Measurements from ENCODE around the gene ABHD11. TPM values are rescaled to one million over a fixed set of nuclear protein-coding genes. Genes with fewer than 3 reads are reported as not detected.

ABHD11 gene
- total RNA-seq, 1 donor from 2014 or later: 33.9 TPM

- peaks cover 4% of the 10 kb centered on the region for H3K36me3 Mint-ChIP-seq
- no peaks in the 10 kb centered on the region for H3K9me3 Mint-ChIP-seq
- peaks cover 3% of the 10 kb centered on the region for H3K4me1 Mint-ChIP-seq
- no peak overlapping the region for H3K4me3 Mint-ChIP-seq
- H3K27ac Mint-ChIP-seq: no peak overlapping the region
- TF ChIP-seq CTCF (IDR thresholded peaks at IDR 0.05; ENCODE audit: unreplicated experiment): no peak
- no peaks in the 10 kb centered on the region for H3K27me3 Mint-ChIP-seq (ENCODE audit: low read depth)
- DNase-seq (ENCODE audit: low spot score in 2 of 2, unreplicated experiment in 2 of 2): no peak
Observed at GRCh38 chr7:73708961-73709549, 29.5 kb downstream of the ABHD11 start.

- Mint-ChIP-seq H3K27me3 (ENCODE audit: low read depth) (no peaks in the 10 kb centered on the region), H3K9me3 (no peaks in the 10 kb centered on the region), H3K36me3 (peaks cover 4% of the 10 kb centered on the region), H3K27ac (no peak overlapping the region), H3K4me1 (peaks cover 3% of the 10 kb centered on the region), H3K4me3 (no peak overlapping the region)
- DNase-seq (ENCODE audit: low spot score in 2 of 2, unreplicated experiment in 2 of 2): no peak
- no peak for TF ChIP-seq CTCF (IDR thresholded peaks at IDR 0.05; ENCODE audit: unreplicated experiment)
Observed at GRCh38 chr7:73707045-73707631, 31.5 kb downstream of the ABHD11 start.

- H3K9me3 Mint-ChIP-seq: no peaks in the 10 kb centered on the region
Observed at GRCh38 chr7:73706126-73707044, 32.2 kb downstream of the ABHD11 start.

GRCh38 chr7:73705551-73705920 is 33.1 kb downstream of the ABHD11 start:
- no peak for TF ChIP-seq CTCF (IDR thresholded peaks at IDR 0.05; ENCODE audit: unreplicated experiment)
- no peaks in the 10 kb centered on the region for H3K4me1 Mint-ChIP-seq
- no peak overlapping the region for H3K27ac Mint-ChIP-seq
- peaks cover 11% of the 10 kb centered on the region for H3K36me3 Mint-ChIP-seq
- H3K9me3 Mint-ChIP-seq: no peaks in the 10 kb centered on the region
- H3K4me3 Mint-ChIP-seq: no peak overlapping the region
- no peak for DNase-seq (ENCODE audit: low spot score in 2 of 2, unreplicated experiment in 2 of 2)
- no peaks in the 10 kb centered on the region for H3K27me3 Mint-ChIP-seq (ENCODE audit: low read depth)

More at GRCh38 chr7:73706126-73707044, 32.2 kb downstream of the ABHD11 start:
- no peak for TF ChIP-seq CTCF (IDR thresholded peaks at IDR 0.05; ENCODE audit: unreplicated experiment)
- H3K4me1 Mint-ChIP-seq: no peaks in the 10 kb centered on the region
- H3K4me3 Mint-ChIP-seq: no peak overlapping the region
- H3K27me3 Mint-ChIP-seq (ENCODE audit: low read depth): no peaks in the 10 kb centered on the region
- no peak for DNase-seq (ENCODE audit: low spot score in 2 of 2, unreplicated experiment in 2 of 2)
- peaks cover 11% of the 10 kb centered on the region for H3K36me3 Mint-ChIP-seq
- no peak overlapping the region for H3K27ac Mint-ChIP-seq

GRCh38 chr7:73704640-73705550 is 33.7 kb downstream of the ABHD11 start:
- H3K4me3 Mint-ChIP-seq: no peak overlapping the region
- no peak overlapping the region for H3K27ac Mint-ChIP-seq
- H3K36me3 Mint-ChIP-seq: peaks cover 11% of the 10 kb centered on the region
- no peak for TF ChIP-seq CTCF (IDR thresholded peaks at IDR 0.05; ENCODE audit: unreplicated experiment)
- no peaks in the 10 kb centered on the region for H3K27me3 Mint-ChIP-seq (ENCODE audit: low read depth)
- no peaks in the 10 kb centered on the region for H3K9me3 Mint-ChIP-seq
- DNase-seq (ENCODE audit: low spot score in 2 of 2, unreplicated experiment in 2 of 2): no peak
- no peaks in the 10 kb centered on the region for H3K4me1 Mint-ChIP-seq

Data from mesothelial cell of epicardium (in vitro differentiated cells).